ENCODE data around the gene UQCRC1.

- TF ChIP-seq CTCF (IDR thresholded peaks at IDR 0.05; ENCODE audit: borderline replicate concordance, extremely low read depth, low read length, poor library complexity, severe bottlenecking) (no peak), EZH2 (IDR thresholded peaks at IDR 0.05; ENCODE audit: borderline replicate concordance, low read depth, low read length, severe bottlenecking) (no peak)
These were observed 15.3 kb upstream of the UQCRC1 start for GRCh38 chr3:48624767-48625166.
